Trophoblast cell (in vitro differentiated cells and primary cell): ENCODE measurements around the gene ARHGDIG.
A peak's percentile ranks its signal among the peaks of the same experiment; 100 is the strongest.

Source experiments
- DNase-seq, 2 donors: peaks; one replicate each; pipeline ENCODE4 v3.0.0-alpha.2; 2016
- H2AFZ ChIP-seq: 2 replicates; pipeline ENCODE4 v1.6.1; 2013; ENCODE audit warnings: low read length, moderate library complexity, mild to moderate bottlenecking; ENCODE audit not compliant: insufficient read depth, poor library complexity
- H2AK5ac ChIP-seq: 2 replicates; pipeline ENCODE4 v1.6.1; 2013; ENCODE audit warnings: mild to moderate bottlenecking, low read length
- H2BK120ac ChIP-seq: 2 replicates; pipeline ENCODE4 v1.6.1; 2013; ENCODE audit warnings: low read length, mild to moderate bottlenecking, moderate library complexity; ENCODE audit not compliant: insufficient read depth, poor library complexity
- H2BK12ac ChIP-seq: 2 replicates; pipeline ENCODE4 v1.6.1; 2013; ENCODE audit warnings: mild to moderate bottlenecking, low read length, moderate library complexity
- H2BK5ac ChIP-seq: 2 replicates; pipeline ENCODE4 v1.6.1; 2013; ENCODE audit warnings: low read length, low read depth, moderate library complexity, mild to moderate bottlenecking; ENCODE audit not compliant: poor library complexity
- H3K14ac ChIP-seq: 2 replicates; pipeline ENCODE4 v1.6.1; 2013; ENCODE audit warnings: mild to moderate bottlenecking, low read length
- H3K18ac ChIP-seq: 2 replicates; pipeline ENCODE4 v1.6.1; 2013; ENCODE audit warnings: mild to moderate bottlenecking, low read length
- H3K23ac ChIP-seq: 2 replicates; pipeline ENCODE4 v1.6.1; 2013; ENCODE audit warnings: low read length
- H3K27ac ChIP-seq: 2 replicates; pipeline ENCODE4 v1.5.1; 2013; ENCODE audit warnings: low read depth, mild to moderate bottlenecking, inconsistent platforms, low read length, moderate library complexity
- H3K27me3 ChIP-seq: 2 replicates; pipeline ENCODE4 v1.6.1; 2013; ENCODE audit warnings: inconsistent platforms, mild to moderate bottlenecking, low read length, moderate library complexity; ENCODE audit not compliant: insufficient read depth
- H3K36me3 ChIP-seq, 2 experiments: 1 replicate in 1 of 2; 2 replicates in 1 of 2; pipeline ENCODE4 v1.6.1; 2013; ENCODE audit warnings: low read length in 2 of 2, mild to moderate bottlenecking in 2 of 2, moderate library complexity in 1 of 2; ENCODE audit not compliant: insufficient read depth in 2 of 2, control insufficient read depth in 1 of 2
- H3K4ac ChIP-seq: 2 replicates; pipeline ENCODE4 v1.6.1; 2013; ENCODE audit warnings: low read depth, mild to moderate bottlenecking, low read length, moderate library complexity
- H3K4me1 ChIP-seq, 2 experiments: 1 replicate in 1 of 2; 2 replicates in 1 of 2; pipeline ENCODE4 v1.6.1; 2013; ENCODE audit warnings: low read length in 2 of 2, mild to moderate bottlenecking in 2 of 2, moderate library complexity in 1 of 2; ENCODE audit not compliant: insufficient read depth in 2 of 2, control insufficient read depth in 1 of 2
- H3K4me2 ChIP-seq: 2 replicates; pipeline ENCODE4 v1.6.1; 2013; ENCODE audit warnings: inconsistent platforms, mild to moderate bottlenecking, low read length, moderate library complexity
- H3K4me3 ChIP-seq: 2 replicates; pipeline ENCODE4 v1.5.1; 2013; ENCODE audit warnings: mild to moderate bottlenecking, low read depth, low read length, inconsistent platforms
- H3K79me1 ChIP-seq: one replicate; pipeline ENCODE4 v1.6.1; 2013; ENCODE audit warnings: low read length
- H3K79me2 ChIP-seq: 2 replicates; pipeline ENCODE4 v1.6.1; 2013; ENCODE audit warnings: low read length, mild to moderate bottlenecking; ENCODE audit not compliant: control insufficient read depth, insufficient read depth, poor library complexity
- H3K9ac ChIP-seq: 2 replicates; pipeline ENCODE4 v1.6.1; 2013; ENCODE audit warnings: mild to moderate bottlenecking, low read length
- H3K9me3 ChIP-seq: 2 replicates; pipeline ENCODE4 v1.6.1; 2013; ENCODE audit warnings: low read depth, mild to moderate bottlenecking, control low read depth, inconsistent platforms, low read length; ENCODE audit not compliant: insufficient read depth
- H4K12ac ChIP-seq: 2 replicates; pipeline ENCODE4 v1.6.1; 2013; ENCODE audit warnings: low read depth, mild to moderate bottlenecking, low read length, moderate library complexity
- H4K8ac ChIP-seq: 2 replicates; pipeline ENCODE4 v1.6.1; 2013; ENCODE audit warnings: low read depth, mild to moderate bottlenecking, low read length, moderate library complexity
- H4K91ac ChIP-seq: one replicate; pipeline ENCODE4 v1.6.1; 2013; ENCODE audit warnings: low read depth, mild to moderate bottlenecking, low read length, moderate library complexity
- WGBS: extraction: QIAGEN DNeasy Blood & Tissue Kit; methylation state at CpG from one replicate; pipeline ENCODE4 v1.1.7; 2013; ENCODE audit warnings: missing lambda C conversion rate; ENCODE audit not compliant: insufficient read length, insufficient coverage; ENCODE audit errors: extremely low coverage; 5-methylcytosine and 5-hydroxymethylcytosine counted together

ARHGDIG gene

GRCh38 chr16:297832-298231, 17.4 kb downstream of the ARHGDIG start:
- H3K79me1 ChIP-seq: no peaks in the 10 kb centered on the region
- peaks cover 3% of the 10 kb centered on the region for H3K9me3 ChIP-seq
- no peak overlapping the region for H2BK120ac ChIP-seq
- H3K4ac ChIP-seq: no peak overlapping the region
- no peak overlapping the region for H3K14ac ChIP-seq
- no peak overlapping the region for H2BK5ac ChIP-seq
- no peak overlapping the region for H3K23ac ChIP-seq
- no CpG with 5 or more reads among the region's 32 CpGs for WGBS
- no peak for DNase-seq
- H3K9ac ChIP-seq: no peak overlapping the region
- no peak overlapping the region for H2AK5ac ChIP-seq
- H4K91ac ChIP-seq: no peak overlapping the region
- H2AFZ ChIP-seq: no peak overlapping the region
- no peak overlapping the region for H2BK12ac ChIP-seq
- H4K8ac ChIP-seq: no peak overlapping the region
- no peak overlapping the region for H3K27ac ChIP-seq
- H3K4me2 ChIP-seq: no peak overlapping the region
- H3K79me2 ChIP-seq: no peaks in the 10 kb centered on the region
- H4K12ac ChIP-seq: no peak overlapping the region
- H3K36me3 ChIP-seq: peaks cover 45 to 48% of the 10 kb centered on the region in 2 experiments
- H3K27me3 ChIP-seq: no peaks in the 10 kb centered on the region
- no peak overlapping the region for H3K18ac ChIP-seq
- no peaks in the 10 kb centered on the region for H3K4me1 ChIP-seq
- H3K4me3 ChIP-seq: no peak overlapping the region

GRCh38 chr16:301235-301634, 20.8 kb downstream of the ARHGDIG start:
- H4K8ac ChIP-seq: no peak overlapping the region
- H3K79me2 ChIP-seq: no peaks in the 10 kb centered on the region
- H3K23ac ChIP-seq: no peak overlapping the region
- no peak overlapping the region for H3K27ac ChIP-seq
- no peak overlapping the region for H2BK120ac ChIP-seq
- peaks cover 50 to 51% of the 10 kb centered on the region in 2 experiments for H3K36me3 ChIP-seq
- H4K91ac ChIP-seq: no peak overlapping the region
- H3K27me3 ChIP-seq: no peaks in the 10 kb centered on the region
- H3K18ac ChIP-seq: no peak overlapping the region
- WGBS: no CpG with 5 or more reads among the region's 6 CpGs
- no peak overlapping the region for H2BK5ac ChIP-seq
- H3K9ac ChIP-seq: no peak overlapping the region
- no peak overlapping the region for H3K4me3 ChIP-seq
- no peak overlapping the region for H4K12ac ChIP-seq
- no peak for DNase-seq
- no peaks in the 10 kb centered on the region for H3K4me1 ChIP-seq
- H3K79me1 ChIP-seq: no peaks in the 10 kb centered on the region
- no peak overlapping the region for H2BK12ac ChIP-seq
- H3K9me3 ChIP-seq: peaks cover 3% of the 10 kb centered on the region
- no peak overlapping the region for H3K14ac ChIP-seq
- H3K4ac ChIP-seq: no peak overlapping the region
- no peak overlapping the region for H2AFZ ChIP-seq
- H3K4me2 ChIP-seq: no peak overlapping the region
- H2AK5ac ChIP-seq: no peak overlapping the region

- Histone ChIP-seq H2AFZ (no peak overlapping the region), H3K36me3 (peaks cover 49 to 50% of the 10 kb centered on the region in 2 experiments), H2BK120ac (no peak overlapping the region), H2BK5ac (no peak overlapping the region), H3K4me1 (no peaks in the 10 kb centered on the region), H2BK12ac (no peak overlapping the region), H4K8ac (no peak overlapping the region), H3K23ac (no peak overlapping the region), H3K9ac (no peak overlapping the region), H3K4me3 (no peak overlapping the region), H3K4ac (no peak overlapping the region), H3K27me3 (no peaks in the 10 kb centered on the region), H3K27ac (no peak overlapping the region), H2AK5ac (no peak overlapping the region), H3K14ac (no peak overlapping the region), H4K91ac (no peak overlapping the region), H3K79me2 (no peaks in the 10 kb centered on the region), H4K12ac (no peak overlapping the region), H3K9me3 (peaks cover 5% of the 10 kb centered on the region), H3K4me2 (no peak overlapping the region), H3K79me1 (no peaks in the 10 kb centered on the region), H3K18ac (no peak overlapping the region)
- WGBS: no CpG with 5 or more reads among the region's 13 CpGs
- no peak for DNase-seq
Observed at GRCh38 chr16:301950-302349, 21.6 kb downstream of the ARHGDIG start.

GRCh38 chr16:303760-304505, 23.5 kb downstream of the ARHGDIG start:
- peak in 1 of 2 donors; percentile 50 for DNase-seq
- H3K9me3 ChIP-seq: peaks cover 2% of the 10 kb centered on the region
- H3K4me3 ChIP-seq: no peak overlapping the region
- H2BK5ac ChIP-seq: no peak overlapping the region
- no peak overlapping the region for H4K12ac ChIP-seq
- H4K91ac ChIP-seq: no peak overlapping the region
- no peaks in the 10 kb centered on the region for H3K4me1 ChIP-seq
- no peak overlapping the region for H3K4me2 ChIP-seq
- no peak overlapping the region for H3K14ac ChIP-seq
- no peaks in the 10 kb centered on the region for H3K79me1 ChIP-seq
- H2AK5ac ChIP-seq: no peak overlapping the region
- H3K36me3 ChIP-seq: peaks cover 48 to 55% of the 10 kb centered on the region in 2 experiments
- H3K4ac ChIP-seq: no peak overlapping the region
- H3K27ac ChIP-seq: no peak overlapping the region
- H2AFZ ChIP-seq: no peak overlapping the region
- no peak overlapping the region for H2BK120ac ChIP-seq
- H4K8ac ChIP-seq: no peak overlapping the region
- H2BK12ac ChIP-seq: no peak overlapping the region
- H3K18ac ChIP-seq: no peak overlapping the region
- H3K27me3 ChIP-seq: no peaks in the 10 kb centered on the region
- WGBS: no CpG with 5 or more reads among the region's 43 CpGs
- no peaks in the 10 kb centered on the region for H3K79me2 ChIP-seq
- H3K23ac ChIP-seq: no peak overlapping the region
- no peak overlapping the region for H3K9ac ChIP-seq
